IMR-90 (cell line): Measurements from ENCODE around the gene AMBRA1. TPM values are rescaled to one million over a fixed set of nuclear protein-coding genes. Genes with fewer than 3 reads are reported as not detected.

Source experiments
- ATAC-seq: fragments of 200-7000 bp; cut with Tn5 transposase; 2 replicates; pipeline ENCODE4 v1.9.1; 2020; ENCODE audit warnings: low read depth, mild to moderate bottlenecking, moderate library complexity
- BruUV-seq: library from RNA; stranded (reverse); fragments of 400-500 nt; replicated peaks from 2 replicates; lab custom pipeline; 2021; lab: Mats Ljungman, UMichigan
- CTCF ChIA-PET: fragments of 300-600 bp; formaldehyde crosslinking; extraction: SDS; loops from one replicate; lab custom pipeline; 2021; ENCODE audit warnings: antibody characterized with exemption; lab: Yijun Ruan, JAX
- POLR2A ChIA-PET: fragments of 300-600 bp; sonication (Branson Sonifier 250); formaldehyde crosslinking; loops from one replicate; lab custom pipeline; 2022; ENCODE audit warnings: antibody characterized with exemption; ENCODE audit not compliant: unreplicated experiment; lab: Charles Lee
- DNase-seq: peaks from one replicate; pipeline ENCODE4 v3.0.0; 2013
- H2AFZ ChIP-seq: replicated peaks from 2 replicates; pipeline ENCODE3; 2013; ENCODE audit warnings: low read length, mild to moderate bottlenecking; ENCODE audit not compliant: poor library complexity
- H2AK5ac ChIP-seq: 2 replicates; pipeline ENCODE4 v1.6.1; 2013; ENCODE audit warnings: low read depth, low read length, inconsistent platforms
- H2AK9ac ChIP-seq: replicated peaks from 2 replicates; pipeline ENCODE3; 2013; ENCODE audit warnings: mild to moderate bottlenecking, low read depth, low read length, moderate library complexity; ENCODE audit not compliant: poor library complexity
- H2BK120ac ChIP-seq: 2 replicates; pipeline ENCODE4 v1.6.1; 2013; ENCODE audit warnings: low read depth, low read length, inconsistent platforms
- H2BK15ac ChIP-seq: 3 replicates; pipeline ENCODE4 v1.6.1; 2013; ENCODE audit warnings: low read depth, low read length, inconsistent platforms
- H2BK20ac ChIP-seq: 2 replicates; pipeline ENCODE4 v1.6.1; 2013; ENCODE audit warnings: low read depth, mild to moderate bottlenecking, inconsistent platforms, low read length, moderate library complexity
- H2BK5ac ChIP-seq: 2 replicates; pipeline ENCODE4 v1.6.1; 2013; ENCODE audit warnings: mild to moderate bottlenecking, low read depth, low read length, inconsistent platforms; ENCODE audit not compliant: poor library complexity, severe bottlenecking
- H3K14ac ChIP-seq: replicated peaks from 2 replicates; pipeline ENCODE4 v1.6.1; 2013; ENCODE audit warnings: low read depth, low read length, inconsistent platforms
- H3K18ac ChIP-seq: 2 replicates; pipeline ENCODE4 v1.6.1; 2013; ENCODE audit warnings: low read depth, low read length, control low read depth
- H3K23ac ChIP-seq: 2 replicates; pipeline ENCODE4 v1.6.1; 2013; ENCODE audit warnings: low read depth, low read length, inconsistent platforms
- H3K27ac ChIP-seq: 2 replicates; pipeline ENCODE4 v1.5.1; 2013; ENCODE audit warnings: mild to moderate bottlenecking, control low read depth, low read length; ENCODE audit not compliant: insufficient read depth
- H3K27me3 ChIP-seq: 2 replicates; pipeline ENCODE4 v1.6.1; 2013; ENCODE audit warnings: low read length; ENCODE audit not compliant: control insufficient read depth, insufficient read depth
- H3K36me3 ChIP-seq: 2 replicates; pipeline ENCODE4 v1.6.1; 2013; ENCODE audit warnings: low read length, mixed read lengths; ENCODE audit not compliant: control insufficient read depth, insufficient read depth
- H3K4ac ChIP-seq: 2 replicates; pipeline ENCODE4 v1.6.1; 2013; ENCODE audit warnings: low read depth, low read length, inconsistent platforms
- H3K4me1 ChIP-seq: 2 replicates; pipeline ENCODE4 v1.6.1; 2013; ENCODE audit warnings: low read length, mixed read lengths; ENCODE audit not compliant: control insufficient read depth, insufficient read depth
- H3K4me2 ChIP-seq: 2 replicates; pipeline ENCODE4 v1.6.1; 2013; ENCODE audit warnings: low read depth, mild to moderate bottlenecking, control low read depth, low read length, moderate library complexity
- H3K4me3 ChIP-seq: 2 replicates; pipeline ENCODE4 v1.5.1; 2013; ENCODE audit warnings: low read depth, mild to moderate bottlenecking, control low read depth, low read length, moderate library complexity; ENCODE audit not compliant: insufficient read depth
- H3K56ac ChIP-seq: 2 replicates; pipeline ENCODE4 v1.6.1; 2013; ENCODE audit warnings: low read length, inconsistent platforms; ENCODE audit not compliant: insufficient read depth; ENCODE audit errors: extremely low read depth
- H3K79me1 ChIP-seq, 2 experiments: 2 replicates each; pipeline ENCODE4 v1.6.1; 2013; ENCODE audit warnings: low read length in 2 of 2, inconsistent platforms in 1 of 2, low read depth in 1 of 2
- H3K9ac ChIP-seq: 2 replicates; pipeline ENCODE4 v1.6.1; 2013; ENCODE audit warnings: low read depth, low read length, control low read depth
- H3K9me1 ChIP-seq: 2 replicates; pipeline ENCODE4 v1.6.1; 2013; ENCODE audit warnings: low read length, inconsistent platforms; ENCODE audit not compliant: insufficient read depth
- H3K9me3 ChIP-seq: 2 replicates; pipeline ENCODE4 v1.6.1; 2013; ENCODE audit warnings: low read length; ENCODE audit not compliant: control insufficient read depth, insufficient read depth
- H4K20me1 ChIP-seq: 2 replicates; pipeline ENCODE4 v1.6.1; 2013; ENCODE audit warnings: low read length, inconsistent platforms; ENCODE audit not compliant: insufficient read depth
- H4K5ac ChIP-seq: 2 replicates; pipeline ENCODE4 v1.6.1; 2013; ENCODE audit warnings: mild to moderate bottlenecking, low read depth, low read length, control low read depth
- H4K8ac ChIP-seq, 2 experiments: 2 replicates each; pipeline ENCODE4 v1.6.1; 2013; ENCODE audit warnings: low read depth in 2 of 2, low read length in 2 of 2, control low read depth in 1 of 2, inconsistent platforms in 1 of 2
- H4K91ac ChIP-seq: 2 replicates; pipeline ENCODE4 v1.6.1; 2013; ENCODE audit warnings: low read depth, low read length, inconsistent platforms; ENCODE audit not compliant: insufficient read depth
- CHD1 ChIP-seq: IDR thresholded peaks from 2 replicates; pipeline ENCODE4 v1.6.1; 2012; ENCODE audit warnings: low read depth, low read length, improper control_type of control experiment
- MAZ ChIP-seq: IDR thresholded peaks from 2 replicates; pipeline ENCODE4 v1.6.1; 2012; ENCODE audit warnings: low read depth, mild to moderate bottlenecking, low read length, improper control_type of control experiment, moderate library complexity, borderline replicate concordance
- MXI1 ChIP-seq: IDR thresholded peaks from 2 replicates; pipeline ENCODE4 v1.6.1; 2012; ENCODE audit warnings: low read depth, mild to moderate bottlenecking, low read length, moderate library complexity, borderline replicate concordance
- RAD21 ChIP-seq: IDR thresholded peaks from 2 replicates; pipeline ENCODE4 v1.6.1; 2012; ENCODE audit warnings: low read length, improper control_type of control experiment
- WGBS, 2 experiments: methylation state at CpG; one replicate each; pipeline versions ENCODE4 v1.1.5 to v1.1.7; 2013; ENCODE audit warnings: missing lambda C conversion rate in 2 of 2; ENCODE audit not compliant: insufficient read length in 1 of 2; ENCODE audit errors: extremely low coverage in 2 of 2; 5-methylcytosine and 5-hydroxymethylcytosine counted together
- dilution Hi-C: fragments of 300-500 bp; cut with HindIII; formaldehyde crosslinking; loops from one replicate; pipeline ENCODE4 v1.14.3; 2018; ENCODE audit warnings: low sequenced_read_pairs; ENCODE audit not compliant: unreplicated experiment
- in situ Hi-C: fragments of 300-500 bp; cut with MboI; formaldehyde crosslinking; loops from 3 replicates; pipeline ENCODE4 v1.14.3; 2019; ENCODE audit warnings: low sequenced_read_pairs, inconsistent platforms, mixed read lengths
- intact Hi-C: fragments of 100-400 bp; cut with micrococcal nuclease; formaldehyde crosslinking; loops from 2 replicates; pipeline ENCODE4 v1.10.0; 2022
- polyA plus RNA-seq, 3 experiments: library from polyadenylated mRNA; depleted of rRNA; stranded (reverse); fragments of >200 nt; gene quantifications; 2 replicates each; pipeline ENCODE4 v1.2.3, GENCODE V29; 2012; ENCODE audit warnings: low replicate concordance in 1 of 3
- total RNA-seq: library from RNA; depleted of rRNA; stranded (reverse); fragments of >200 nt; gene quantifications from 2 replicates; pipeline ENCODE4 v1.2.3, GENCODE V29; 2012
- TF ChIP-seq, protein P1 (sequence below): conservative IDR thresholded peaks from 2 replicates; pipeline ENCODE4 v1.5.1; 2012; ENCODE audit warnings: mild to moderate bottlenecking, low read depth, low read length, improper control_type of control experiment

Gene AMBRA1
- total and polyA plus RNA-seq, 2 of the 4 experiments (the other 2 are of a cell fraction): 9.4 to 18.3 TPM

GRCh38 chr11:46391578-46392420, 202.0 kb downstream of the AMBRA1 start, which contains the start of gene CHRM4:
Gene CHRM4, minus strand, starts transcription at chr11:46391776. Its CDS starts 5,219 bp downstream, at chr11:46386557.
- Histone ChIP-seq H4K8ac (no peak within 1 kb of the TSS), H3K79me1 (no peaks in the 10 kb centered on the region), H2BK120ac (no peak within 1 kb of the TSS), H3K9ac (no peak within 1 kb of the TSS), H3K36me3 (peaks cover 3% of the 10 kb centered on the region; the same call in 1 of the 2 replicates), H2AK5ac (no peak within 1 kb of the TSS), H3K9me3 (no peaks in the 10 kb centered on the region), H2AFZ (peak within 1 kb of the TSS; percentile 92), H3K27me3 (peaks cover 33% of the 10 kb centered on the region), H3K27ac (no peak within 1 kb of the TSS), H3K4me2 (peak within 1 kb of the TSS; percentile 80), H3K4me1 (peaks cover 8% of the 10 kb centered on the region; the same call in 1 of the 2 replicates), H3K4me3 (peak within 1 kb of the TSS; percentile 48), H3K18ac (no peak within 1 kb of the TSS), H2AK9ac (peak within 1 kb of the TSS; percentile 58), H2BK20ac (no peak within 1 kb of the TSS), H2BK5ac (no peak within 1 kb of the TSS), H4K20me1 (peaks cover 24% of the 10 kb centered on the region), H4K91ac (no peak within 1 kb of the TSS), H3K4ac (no peak within 1 kb of the TSS), H3K9me1 (peaks cover 5% of the 10 kb centered on the region; the same call in 1 of the 2 replicates), H3K23ac (no peak within 1 kb of the TSS), H2BK15ac (no peak within 1 kb of the TSS), H4K5ac (no peak within 1 kb of the TSS), H3K56ac (no peak within 1 kb of the TSS), H3K14ac (no peak within 1 kb of the TSS)
- DNase-seq (peak; percentile 45), ATAC-seq (peak; percentile 59)
- dilution Hi-C loops: no loop called here
- ChIA-PET POLR2A (interaction anchor here (0.6 to 0.7 kb wide), 2 partner anchors 32 to 170 kb away, joined by 3 to 5 read pairs; no protein-coding TSS in a partner anchor), CTCF (interaction anchor here (0.5 to 1.5 kb wide), 9 partner anchors 9 to 169 kb away, joined by 3 to 7 read pairs (median 4); no protein-coding TSS in a partner anchor)
- TF ChIP-seq MAZ (peak; percentile 23; the same call in 1 of the 2 replicates), CHD1 (no peak), RAD21 (peak; percentile 32; the same call in 1 of the 2 replicates), MXI1 (no peak)
- TF ChIP-seq, protein P1, sequence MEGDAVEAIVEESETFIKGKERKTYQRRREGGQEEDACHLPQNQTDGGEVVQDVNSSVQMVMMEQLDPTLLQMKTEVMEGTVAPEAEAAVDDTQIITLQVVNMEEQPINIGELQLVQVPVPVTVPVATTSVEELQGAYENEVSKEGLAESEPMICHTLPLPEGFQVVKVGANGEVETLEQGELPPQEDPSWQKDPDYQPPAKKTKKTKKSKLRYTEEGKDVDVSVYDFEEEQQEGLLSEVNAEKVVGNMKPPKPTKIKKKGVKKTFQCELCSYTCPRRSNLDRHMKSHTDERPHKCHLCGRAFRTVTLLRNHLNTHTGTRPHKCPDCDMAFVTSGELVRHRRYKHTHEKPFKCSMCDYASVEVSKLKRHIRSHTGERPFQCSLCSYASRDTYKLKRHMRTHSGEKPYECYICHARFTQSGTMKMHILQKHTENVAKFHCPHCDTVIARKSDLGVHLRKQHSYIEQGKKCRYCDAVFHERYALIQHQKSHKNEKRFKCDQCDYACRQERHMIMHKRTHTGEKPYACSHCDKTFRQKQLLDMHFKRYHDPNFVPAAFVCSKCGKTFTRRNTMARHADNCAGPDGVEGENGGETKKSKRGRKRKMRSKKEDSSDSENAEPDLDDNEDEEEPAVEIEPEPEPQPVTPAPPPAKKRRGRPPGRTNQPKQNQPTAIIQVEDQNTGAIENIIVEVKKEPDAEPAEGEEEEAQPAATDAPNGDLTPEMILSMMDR: peak; percentile 55
- intact Hi-C loops: no loop called here
- no TSS peak for BruUV-seq
- WGBS, 2 experiments: 0% methylated on average over 65 of the region's 123 CpGs; no CpG with 5 or more reads in 1 of the 2 experiments
- in situ Hi-C loops: no loop called here
